Activated T-helper 9 cell treated with anti-CD3 and anti-CD28 coated beads, Interleukin-2, amount 50 U/mL, for 16 hours (primary cell): ENCODE results near the gene NRCAM.
"Not testable (repeated sequence)": the region's sequence is repeated elsewhere in the genome, so short reads cannot be mapped to it uniquely, and the experiment has no call there.

ENCODE experiments used
- DNase-seq: peaks from one replicate; pipeline ENCODE4 v3.0.0-alpha.2; 2020; ENCODE audit warnings: low read depth

NRCAM gene

DNA sequence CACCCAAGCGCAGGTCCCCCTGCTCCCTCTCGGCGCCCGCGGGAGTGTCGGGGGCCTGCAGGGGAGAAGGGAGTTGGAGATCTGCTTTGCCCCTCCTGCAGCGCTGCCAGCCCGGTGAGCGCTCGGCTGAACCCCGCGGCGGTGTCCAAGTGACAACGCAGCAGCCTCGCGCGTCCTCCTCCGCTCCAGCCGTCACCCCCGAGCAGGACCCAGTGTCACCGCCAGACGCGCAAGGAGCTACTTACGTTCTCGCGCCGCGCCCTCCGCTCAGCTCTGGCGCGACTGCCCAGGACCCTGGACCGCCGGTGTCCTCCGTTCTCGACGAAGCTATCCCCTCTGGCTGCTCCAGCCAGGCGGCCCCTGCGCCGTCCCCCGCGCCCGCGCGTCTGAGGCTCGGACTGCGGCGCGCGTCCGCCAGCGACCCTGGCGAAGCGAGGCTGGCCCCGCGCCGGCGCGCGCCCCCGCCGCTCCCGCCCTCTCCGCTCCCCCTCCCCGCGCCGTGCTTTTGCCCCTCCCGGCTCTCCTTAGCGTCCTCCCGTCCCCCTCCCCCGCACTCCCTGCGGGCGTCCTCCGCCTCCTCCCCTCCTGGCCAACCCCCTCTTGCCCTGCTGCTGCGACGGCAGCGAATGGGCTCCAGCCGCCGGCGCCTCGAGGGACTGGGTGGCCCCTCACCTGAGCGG lies at the start of gene NRCAM:
Gene NRCAM, minus strand, starts transcription at position 439 of the 680 bp plus-strand sequence. CDS start 216,372 bp downstream, outside the sequence.
- no peak for DNase-seq

DNA sequence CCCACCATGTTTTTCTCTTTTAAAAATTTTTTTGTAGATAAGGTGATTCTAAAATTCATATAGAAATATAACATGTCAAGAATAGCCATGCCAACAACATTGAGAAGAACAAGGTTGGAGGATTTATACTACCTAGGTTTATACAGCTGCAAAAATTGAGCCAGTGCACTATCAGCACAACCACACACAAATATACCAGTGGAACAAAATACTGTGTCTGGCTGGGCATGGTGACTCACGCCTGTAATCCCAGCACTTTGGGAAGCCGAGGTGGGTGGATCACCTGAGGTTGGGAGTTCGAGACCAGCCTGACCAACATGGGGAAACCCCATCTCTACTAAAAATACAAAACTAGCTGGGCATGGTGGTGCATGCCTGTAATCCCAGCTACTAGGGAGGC lies 48.3 kb upstream of the NRCAM start:
- DNase-seq = not testable (repeated sequence)

DNA sequence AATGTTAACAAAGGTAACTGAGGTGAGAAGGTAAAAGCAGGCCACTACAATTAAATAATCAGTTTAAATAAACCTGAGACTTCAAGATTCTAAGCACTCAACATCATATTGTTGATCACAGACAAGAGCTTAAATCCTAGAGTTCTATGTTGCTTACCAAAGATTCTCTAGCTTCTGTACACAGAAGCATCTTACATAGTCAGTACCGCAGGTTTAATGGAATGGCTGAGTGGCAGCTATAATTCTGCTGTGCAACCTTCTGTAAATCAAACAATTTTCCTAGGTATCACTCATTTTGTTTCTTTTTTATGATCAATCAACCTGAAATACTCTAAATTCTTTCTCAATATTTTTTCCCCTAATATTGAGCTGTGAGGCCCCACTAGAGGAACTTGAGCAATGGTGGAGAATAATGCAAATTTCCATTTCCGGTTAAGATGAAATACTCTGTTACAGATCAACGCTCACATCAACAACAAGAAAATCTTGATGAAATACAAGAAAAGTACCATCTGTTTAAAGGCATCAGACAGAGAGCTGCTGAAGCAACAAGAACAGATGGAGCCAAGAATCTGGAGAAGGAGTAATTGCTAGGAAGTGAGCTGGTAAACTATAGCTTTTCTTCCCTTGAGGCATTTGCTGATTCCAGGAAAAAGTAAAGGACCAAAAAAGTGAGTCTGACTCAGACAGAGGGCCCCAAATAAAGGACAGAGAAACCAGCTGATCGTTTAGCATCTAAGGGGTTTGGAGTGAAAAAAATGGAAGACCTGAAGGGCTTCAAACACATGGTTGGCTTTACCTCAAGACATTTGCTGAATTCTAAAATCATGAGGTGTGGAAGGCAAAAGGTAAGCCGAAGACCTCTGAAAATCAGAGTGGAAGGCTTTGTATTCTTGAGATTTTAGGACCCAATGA lies 47.1 kb upstream of the NRCAM start:
- DNase-seq = no peak

DNA sequence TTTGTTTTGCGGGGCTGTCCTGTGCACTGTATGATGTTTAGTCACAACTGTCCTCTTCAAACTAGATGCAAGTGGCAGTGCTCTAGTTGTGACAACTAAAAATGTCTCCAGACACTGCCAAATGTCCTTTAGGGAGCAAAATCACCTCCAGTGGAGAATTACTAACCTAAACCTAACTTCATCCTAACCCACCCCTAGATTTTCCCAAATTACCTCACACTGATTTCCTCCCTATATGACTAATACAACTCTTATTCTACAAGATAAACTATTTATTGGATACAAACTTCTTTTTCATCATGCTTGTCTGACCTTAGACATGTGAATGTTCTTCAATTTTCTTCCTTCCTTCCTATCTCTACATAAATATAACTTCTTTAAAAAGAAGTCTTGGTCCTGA lies 43.3 kb upstream of the NRCAM start:
- DNase-seq = no peak

DNA sequence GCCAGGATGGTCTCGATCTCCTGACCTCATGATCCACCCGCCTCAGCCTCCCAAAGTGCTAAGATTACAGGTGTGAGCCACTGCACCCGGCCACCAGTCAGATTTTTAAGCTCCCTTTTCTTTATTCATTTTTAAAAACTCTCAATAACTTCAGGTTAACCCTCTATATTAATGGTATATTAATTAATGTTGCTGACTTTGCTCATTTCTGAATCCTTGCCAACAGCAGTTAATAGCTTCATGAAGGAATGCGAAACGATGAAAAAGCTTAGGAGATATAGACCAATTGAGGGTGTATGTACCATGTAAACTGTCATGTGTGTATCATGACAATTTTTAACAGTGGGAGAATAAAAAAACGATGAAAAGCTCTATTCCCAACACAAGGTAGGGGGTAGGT lies 42.2 kb upstream of the NRCAM start:
- DNase-seq = no peak

DNA sequence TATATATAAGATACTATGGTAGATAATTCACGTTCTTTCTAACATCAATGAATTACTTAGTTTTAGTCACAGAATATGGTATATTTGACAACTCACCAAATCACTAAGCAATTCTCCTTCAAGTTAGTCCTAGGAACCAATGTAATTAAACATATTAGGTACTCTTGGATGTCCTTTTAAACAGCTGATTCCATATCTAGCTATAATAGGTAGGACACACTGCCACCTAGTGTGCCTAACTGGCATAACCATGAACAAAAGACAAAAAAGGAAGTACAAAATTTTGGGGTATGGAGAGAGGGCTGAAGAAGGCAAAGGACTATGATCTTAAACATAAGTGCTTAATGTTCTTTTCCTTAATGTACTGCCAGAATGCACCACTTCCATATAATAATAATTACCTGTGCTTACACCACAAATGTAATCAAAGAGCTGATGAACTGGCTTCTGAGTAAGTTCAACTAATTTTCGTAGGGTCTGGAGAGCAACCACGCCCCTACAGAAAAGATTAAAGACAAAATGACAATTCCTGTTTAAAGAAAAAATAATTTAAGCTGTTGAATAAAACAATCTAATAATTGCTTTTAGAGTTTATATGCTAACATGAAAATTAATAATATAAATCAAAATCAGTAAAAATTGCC lies 41.0 kb upstream of the NRCAM start:
- DNase-seq = no peak

DNA sequence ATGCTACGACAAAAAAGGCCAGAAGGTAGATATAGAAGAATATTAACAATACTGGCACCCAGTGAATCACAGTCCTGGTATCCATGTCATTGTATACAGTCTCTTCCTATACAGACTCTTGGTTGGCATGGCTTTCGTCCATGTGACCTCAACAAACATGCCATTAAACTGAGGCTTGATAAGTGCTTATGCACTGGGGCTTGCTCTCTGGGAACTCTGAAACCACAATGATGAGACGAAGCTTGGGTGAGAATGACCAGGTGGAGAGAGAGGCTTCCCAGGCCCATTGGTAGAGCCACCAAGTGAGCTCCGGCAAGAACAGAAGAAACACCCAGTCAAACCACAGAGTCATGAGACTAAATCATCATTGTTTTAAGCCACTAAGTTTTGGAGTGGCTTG lies 36.5 kb upstream of the NRCAM start:
- DNase-seq = no peak

DNA sequence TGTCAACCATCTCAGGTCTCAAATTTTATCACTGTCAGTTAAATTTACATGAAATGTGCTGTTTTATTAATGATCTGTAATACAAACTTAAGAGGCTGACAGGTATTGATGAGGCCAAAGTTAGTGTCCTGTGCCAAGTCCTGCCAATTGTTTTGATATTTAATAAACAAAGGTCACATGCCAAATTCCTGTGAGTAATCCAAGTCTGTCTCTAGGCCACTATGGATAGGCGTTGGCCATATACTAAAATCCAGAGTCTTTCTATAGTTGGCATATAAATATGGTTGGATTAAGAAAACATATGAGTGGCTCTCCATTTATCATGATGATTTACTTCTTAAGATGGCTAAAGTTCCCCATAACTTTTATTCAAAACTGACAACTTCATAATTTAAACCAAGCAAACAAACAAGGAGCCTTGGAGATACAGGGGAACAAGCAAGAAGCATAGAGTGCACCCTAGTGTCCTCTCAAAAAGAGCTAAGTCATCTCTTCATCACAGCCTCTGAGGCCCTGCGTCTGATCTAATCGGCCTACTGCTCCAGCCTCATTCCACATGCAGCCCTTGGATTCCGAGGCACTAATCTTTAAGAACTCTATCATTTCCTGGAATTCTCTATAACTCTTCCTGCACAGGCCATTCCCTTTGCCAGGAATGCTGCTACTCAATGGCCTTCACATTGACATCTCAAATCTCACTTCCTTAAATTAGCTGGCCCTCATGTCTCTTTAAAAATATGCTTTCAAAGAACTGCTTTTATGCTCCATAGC lies 32.7 kb upstream of the NRCAM start:
- no peak for DNase-seq

DNA sequence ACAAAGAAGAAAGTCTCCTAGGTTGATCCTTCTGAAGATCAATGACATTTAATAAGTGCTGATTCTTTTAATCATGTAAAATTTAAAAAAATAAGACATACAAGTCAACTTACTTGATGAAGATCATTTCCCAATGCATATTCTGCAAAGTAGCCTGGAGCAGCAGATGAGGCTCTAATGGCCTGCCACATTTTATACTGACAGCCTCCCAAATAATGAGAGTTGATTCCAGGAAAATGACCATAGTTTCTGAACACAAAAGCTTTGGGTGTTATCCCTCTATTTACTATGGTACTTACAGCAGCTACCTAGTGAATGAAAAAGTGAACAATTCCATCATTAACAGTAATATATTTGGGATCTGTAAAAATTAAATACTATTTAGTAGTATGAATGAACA lies 31.4 kb upstream of the NRCAM start:
- no peak for DNase-seq

DNA sequence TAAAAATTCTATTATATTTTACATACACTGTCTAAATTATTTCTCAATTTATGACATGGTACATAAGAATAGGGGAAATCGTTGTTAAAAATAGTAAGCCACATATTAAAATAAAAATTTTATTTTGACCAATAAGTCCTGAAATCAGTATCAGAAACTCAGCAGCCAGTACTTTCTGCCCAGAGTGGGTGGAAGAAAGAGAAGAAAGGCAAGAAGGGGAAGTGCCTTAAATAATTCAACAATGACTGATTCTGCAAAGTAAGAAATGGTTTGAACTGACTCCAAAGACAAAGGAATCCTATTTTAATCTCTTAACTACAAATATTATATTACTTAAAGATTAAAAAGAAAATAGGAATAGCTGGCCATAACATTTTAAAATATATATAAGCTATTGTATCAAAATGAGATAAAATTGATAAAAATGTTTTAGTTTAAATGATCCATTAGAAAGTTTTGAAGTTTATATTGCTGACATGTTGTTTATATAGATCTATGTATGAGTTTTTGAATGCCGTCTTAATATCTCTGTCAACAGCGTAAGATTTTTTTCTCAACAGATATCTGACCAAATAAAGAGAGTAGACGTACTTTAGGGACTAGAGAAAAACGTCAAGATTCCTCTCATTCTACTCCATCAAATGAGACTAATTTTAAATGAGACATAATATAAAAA lies 30.2 kb upstream of the NRCAM start:
- no peak for DNase-seq

DNA sequence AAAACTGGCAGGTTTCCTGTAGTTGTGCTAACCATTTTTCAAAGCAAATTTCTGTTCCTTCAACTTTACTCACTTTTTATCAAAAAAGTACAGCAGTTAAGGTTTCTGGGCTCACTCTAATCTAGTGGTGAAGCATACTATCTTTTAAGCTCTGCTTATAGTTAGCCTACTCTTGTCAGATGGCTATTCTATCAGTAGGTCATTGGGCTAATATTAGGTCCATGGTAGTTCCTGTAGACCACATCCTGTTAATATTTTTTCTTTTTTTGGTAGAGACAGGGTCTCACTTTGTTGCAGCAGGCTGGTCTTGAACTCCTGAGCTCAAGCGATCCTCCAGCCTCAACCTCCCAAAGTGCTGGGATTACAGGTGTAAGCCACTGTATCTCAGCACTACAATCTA lies 27.9 kb upstream of the NRCAM start:
- DNase-seq = no peak

DNA sequence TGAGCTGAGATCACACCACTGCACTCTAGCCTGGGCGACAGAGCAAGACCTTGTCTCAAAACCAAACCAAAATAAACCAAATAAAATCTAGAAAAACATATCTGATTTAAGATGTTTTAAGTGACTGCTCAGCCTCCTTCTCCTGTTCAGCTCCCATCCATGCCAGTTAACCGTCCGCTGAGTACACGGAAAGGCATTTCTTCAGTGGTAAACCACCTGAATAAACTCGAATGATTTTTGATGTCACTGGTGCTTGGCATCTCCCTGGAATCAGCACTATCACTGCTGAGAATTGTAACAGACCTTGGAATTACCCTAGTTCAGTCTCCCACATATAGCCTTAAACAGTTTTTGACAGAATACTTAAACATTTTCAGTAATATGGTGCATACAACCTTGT lies 24.1 kb upstream of the NRCAM start:
- DNase-seq = no peak

DNA sequence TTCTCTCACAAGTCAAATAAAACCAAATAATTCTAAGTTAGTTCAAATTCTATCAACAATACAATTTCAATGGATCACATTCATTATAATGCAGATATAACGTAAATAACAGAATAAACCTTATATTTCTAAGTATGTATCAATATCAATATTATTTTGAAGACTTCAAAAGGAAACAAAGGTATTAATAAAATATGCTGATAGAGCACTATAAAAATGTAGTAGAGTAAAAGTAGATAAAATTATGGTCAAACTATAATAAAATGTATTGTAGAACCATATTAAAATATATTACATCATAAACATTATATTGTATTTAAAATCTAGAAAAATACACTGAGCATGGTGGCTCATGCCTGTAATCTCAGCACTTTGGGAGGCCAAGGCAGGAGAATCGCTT lies 23.5 kb upstream of the NRCAM start:
- DNase-seq = no peak

DNA sequence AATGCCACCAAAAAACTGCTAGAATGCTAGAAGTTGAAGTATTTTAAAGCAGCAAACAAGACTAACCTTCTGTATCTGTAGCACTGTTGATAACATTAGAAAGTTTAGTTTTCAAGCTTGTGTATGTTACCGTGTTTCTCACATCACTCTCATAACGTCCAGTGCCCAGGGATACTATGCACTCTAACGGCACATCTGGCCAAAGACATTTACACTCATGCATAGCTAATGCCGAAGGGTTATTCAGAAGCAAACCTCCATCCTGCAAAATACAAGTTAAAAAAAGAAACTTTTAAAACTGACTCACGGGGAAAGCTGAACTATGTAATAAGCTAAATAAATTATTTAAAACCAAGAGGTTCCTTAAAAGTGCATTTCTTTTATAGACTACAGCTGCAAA lies 22.9 kb upstream of the NRCAM start:
- no peak for DNase-seq

DNA sequence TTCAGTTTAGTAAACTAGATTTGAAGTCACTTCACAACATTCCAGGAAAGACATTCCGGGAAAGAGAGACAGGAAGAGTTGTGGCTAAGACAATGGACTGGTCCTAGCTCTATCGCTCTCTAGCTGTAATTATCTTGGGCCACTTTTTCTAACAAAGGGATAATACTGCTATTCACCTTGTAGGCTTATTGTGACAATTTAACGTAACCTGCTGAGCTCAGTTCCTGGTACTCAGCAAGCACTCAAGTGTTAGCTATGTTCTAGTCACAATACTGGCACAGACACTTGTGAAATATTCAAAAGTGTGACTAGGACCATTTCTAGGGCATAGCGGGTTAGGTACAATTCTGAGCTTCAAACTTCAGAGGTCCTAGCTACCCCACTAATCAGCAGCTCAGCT lies 12.0 kb upstream of the NRCAM start:
- DNase-seq = no peak

DNA sequence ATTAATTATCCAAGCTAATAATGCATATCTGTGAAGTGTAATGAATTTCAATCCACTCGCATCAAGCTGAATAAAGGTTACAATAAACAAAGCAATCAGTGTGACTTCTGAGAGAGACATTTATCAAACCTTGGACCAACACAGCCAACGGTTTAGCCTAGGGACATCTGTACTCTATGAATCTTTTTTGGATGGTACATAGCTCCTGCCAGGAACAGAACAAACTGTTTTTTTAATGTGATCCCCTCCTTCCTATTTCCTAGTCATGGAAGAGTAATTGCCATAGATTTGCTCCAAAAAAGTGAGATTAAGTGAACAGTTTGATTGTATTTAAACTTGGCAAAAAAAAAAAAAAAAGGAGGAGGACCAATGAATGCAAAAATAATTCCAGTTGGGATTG lies 11.2 kb upstream of the NRCAM start:
- no peak for DNase-seq

DNA sequence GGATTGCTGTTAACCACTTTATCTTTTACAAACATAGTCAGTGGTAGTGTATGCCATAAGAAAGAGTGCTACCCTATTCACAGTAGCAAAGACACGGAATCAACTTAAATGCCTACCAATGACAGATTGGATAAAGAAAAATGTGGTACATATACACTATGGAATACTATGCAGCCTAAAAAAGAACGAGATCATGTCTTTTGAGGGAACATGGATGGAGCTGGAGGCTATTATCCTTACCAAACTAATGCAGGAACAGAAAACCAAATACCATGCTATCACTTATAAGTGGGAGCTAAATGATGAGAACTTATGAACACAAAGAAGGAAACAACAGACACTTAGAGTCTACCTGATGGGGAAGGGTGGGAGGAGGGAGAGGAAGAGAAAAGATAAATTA lies 10.1 kb upstream of the NRCAM start:
- not testable (repeated sequence) for DNase-seq

DNA sequence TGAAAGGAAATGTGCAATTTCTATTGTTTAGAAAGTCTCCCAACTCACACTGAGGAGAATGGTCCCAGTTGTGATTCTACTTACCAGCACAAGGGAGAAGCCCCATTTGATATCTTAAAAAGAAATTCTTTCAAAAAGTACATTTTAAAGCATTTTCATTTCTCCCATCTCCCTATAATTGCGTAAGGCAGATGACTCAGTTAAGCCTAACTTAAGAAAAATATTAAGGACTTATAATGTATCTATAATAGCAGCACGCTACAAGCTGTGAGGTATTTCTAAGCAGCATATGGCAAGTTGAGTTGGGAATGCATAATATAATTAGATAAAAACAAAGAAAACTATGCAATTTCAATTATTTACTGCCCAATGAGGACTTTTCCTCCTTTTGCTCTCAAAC lies 8.5 kb upstream of the NRCAM start:
- DNase-seq = no peak

DNA sequence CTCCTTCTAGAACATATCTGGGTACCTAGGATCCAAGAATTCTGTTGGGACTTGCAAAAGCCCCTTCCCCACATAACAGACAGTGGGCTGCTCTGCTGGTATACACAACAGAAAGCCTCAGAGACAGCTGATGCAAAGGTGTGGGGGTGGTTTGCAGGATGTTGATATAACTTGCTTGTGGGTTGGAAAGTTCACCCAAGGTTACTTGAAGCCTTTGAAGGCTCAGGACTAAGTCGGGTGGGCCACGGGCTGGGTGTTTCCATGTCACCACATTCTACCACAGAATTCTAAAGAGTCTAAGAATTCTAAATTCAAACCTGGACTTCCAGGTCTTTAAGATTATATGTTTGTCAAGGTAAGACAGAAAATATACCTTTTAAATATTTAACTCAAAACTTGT lies 7.4 kb upstream of the NRCAM start:
- no peak for DNase-seq

DNA sequence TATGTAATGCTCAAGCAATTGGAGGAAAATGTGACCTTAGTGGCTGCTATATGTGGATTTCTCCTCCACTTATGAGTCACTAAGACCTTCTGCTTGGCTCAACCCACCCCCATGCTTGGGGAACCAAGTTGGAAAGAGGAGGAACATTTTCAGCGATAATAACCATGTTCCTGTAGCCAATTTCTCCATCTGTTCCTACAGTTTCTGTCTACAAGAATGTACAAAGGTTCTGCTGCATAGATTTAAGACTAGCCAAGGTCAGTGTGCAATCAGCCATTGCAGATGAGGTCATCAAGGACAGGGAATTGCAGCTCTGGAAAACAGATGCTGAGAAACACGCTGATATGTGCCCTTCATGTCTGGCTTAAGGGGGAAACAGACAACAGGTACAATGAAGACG lies 5.6 kb upstream of the NRCAM start:
- no peak for DNase-seq

DNA sequence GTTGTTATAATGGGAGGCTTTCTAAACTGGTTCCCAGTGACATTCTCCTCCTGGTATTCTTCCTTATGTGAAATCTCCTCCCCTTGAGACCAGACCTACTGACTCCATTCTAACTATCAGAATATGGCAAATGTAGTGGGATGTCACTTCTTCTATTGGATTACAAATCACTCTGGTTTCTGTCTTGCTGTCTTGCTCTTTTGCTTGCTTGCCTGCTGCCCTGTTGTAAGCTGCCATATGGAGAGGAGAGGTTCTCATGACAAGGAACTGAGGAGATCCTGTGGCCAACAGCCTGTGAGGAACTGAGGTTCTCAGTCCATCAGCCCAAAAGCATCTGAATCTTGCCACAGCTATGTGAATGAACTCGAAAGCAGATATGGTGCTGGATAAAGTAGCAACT lies 4.7 kb upstream of the NRCAM start:
- no peak for DNase-seq
